Tibial nerve (tissue), 3 donors: ENCODE measurements around the gene PCOLCE2.

Source experiments
- CTCF ChIP-seq, 5 experiments: fragments of 200-600 bp in 3 of 5; fragments of 450-650 bp in 2 of 5; sonication (generic) in 3 of 5; IDR thresholded peaks; one replicate each; pipeline ENCODE4 v1.5.1; 2016 to 2019; ENCODE audit warnings: antibody characterized with exemption in 5 of 5, mild to moderate bottlenecking in 3 of 5, moderate library complexity in 2 of 5
- POLR2A ChIP-seq, 2 donors: fragments of 450-650 bp; IDR thresholded peaks; one replicate each; pipeline ENCODE4 v1.6.1; 2017; ENCODE audit warnings: antibody characterized with exemption in 2 of 2, mild to moderate bottlenecking in 2 of 2, moderate library complexity in 2 of 2

GRCh38 chr3:142863930-142864920 lies 24.7 kb downstream of the PCOLCE2 start:
- TF ChIP-seq CTCF (IDR thresholded peaks at IDR 0.05), result no peak
- TF ChIP-seq POLR2A (IDR thresholded peaks at IDR 0.05), result no peak
